ENCODE results near the gene MYO18A.

Gene MYO18A

DNA sequence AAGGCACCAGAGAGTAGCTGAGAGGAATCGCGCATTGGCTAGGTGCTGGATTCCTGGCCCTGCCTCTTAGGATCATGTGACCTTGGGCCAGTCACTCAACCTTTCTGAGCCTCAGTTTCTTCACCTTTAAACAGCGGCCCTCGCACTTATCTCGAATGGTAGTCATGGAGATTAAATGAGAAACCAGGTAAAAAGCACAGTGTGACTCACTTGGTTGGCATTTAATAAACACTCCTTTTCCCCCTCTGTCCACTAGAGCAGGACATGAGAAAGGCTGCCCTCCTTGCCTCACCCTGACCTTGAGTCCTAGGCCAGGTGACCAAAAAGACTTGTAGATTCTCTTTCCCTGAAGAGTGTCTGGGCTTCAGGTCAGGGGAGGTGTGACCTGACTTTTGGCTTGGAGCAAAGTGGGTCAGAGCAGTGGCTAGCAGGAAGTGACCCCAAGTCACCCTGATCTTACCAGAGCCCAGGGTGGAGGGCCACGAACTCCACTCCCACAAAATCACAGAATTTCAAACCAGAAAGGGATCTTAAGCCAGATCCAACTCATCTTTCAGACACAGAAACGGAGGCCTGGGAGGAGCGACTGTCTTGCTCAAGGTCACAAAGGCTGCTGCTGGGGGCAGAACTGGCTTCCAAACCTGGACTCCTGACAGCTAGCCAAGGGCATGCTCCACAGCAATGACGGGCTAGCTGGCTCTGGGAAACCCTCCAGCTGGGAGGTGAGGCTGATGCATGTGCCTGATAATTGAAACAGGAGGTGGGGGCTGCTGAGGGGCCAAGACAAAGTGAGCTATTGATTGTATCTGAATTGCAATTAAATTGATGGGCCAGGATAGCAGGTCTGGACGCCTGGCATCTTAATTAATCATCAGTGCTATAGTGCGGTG is 72.0 kb downstream of the MYO18A start:
- H3K4me3 ChIP-seq (ENCODE audit: low read length) = no peak overlapping the region
- no peak overlapping the region for H3K27ac ChIP-seq (ENCODE audit: low read depth, low read length)
- peaks cover 2% of the 10 kb centered on the region for H3K4me1 ChIP-seq (ENCODE audit: control insufficient read depth, low read depth, low read length)
- DNase-seq = peak; percentile 44
- H3K56ac ChIP-seq (ENCODE audit: low read length) = peak overlapping the region; percentile 26
- WGBS (ENCODE audit: extremely low coverage, insufficient coverage, low lambda C conversion rate) = no CpG with 5 or more reads among the region's 11 CpGs
- H2BK120ac ChIP-seq (ENCODE audit: low read depth, low read length) = no peak overlapping the region
- H3K23ac ChIP-seq (ENCODE audit: low read length) = no peak overlapping the region
- no peak overlapping the region for H3K4ac ChIP-seq (ENCODE audit: low read depth, low read length)
- no peaks in the 10 kb centered on the region for H3K27me3 ChIP-seq (ENCODE audit: insufficient read depth, low read length, poor library complexity)
- no peaks in the 10 kb centered on the region for H3K79me2 ChIP-seq (ENCODE audit: control insufficient read depth, insufficient read depth, low read length)
- H2BK15ac ChIP-seq (replicated peaks; ENCODE audit: low read depth) = no peak overlapping the region
- no peak overlapping the region for H3K4me2 ChIP-seq (ENCODE audit: low read length)
- no peak overlapping the region for H2BK5ac ChIP-seq (ENCODE audit: low read length)
- H2AK5ac ChIP-seq (ENCODE audit: low read length) = no peak overlapping the region
- H3K9ac ChIP-seq (ENCODE audit: low read length) = peak overlapping the region; percentile 5
- no peak overlapping the region for H4K5ac ChIP-seq (ENCODE audit: low read length)
- no peak overlapping the region for H3K18ac ChIP-seq (ENCODE audit: low read length)
- no peaks in the 10 kb centered on the region for H3K36me3 ChIP-seq (ENCODE audit: control insufficient read depth, insufficient read depth, low read length)
- no peak overlapping the region for H4K8ac ChIP-seq (ENCODE audit: low read depth, low read length)
- no peaks in the 10 kb centered on the region for H3K79me1 ChIP-seq (ENCODE audit: low read length)

DNA sequence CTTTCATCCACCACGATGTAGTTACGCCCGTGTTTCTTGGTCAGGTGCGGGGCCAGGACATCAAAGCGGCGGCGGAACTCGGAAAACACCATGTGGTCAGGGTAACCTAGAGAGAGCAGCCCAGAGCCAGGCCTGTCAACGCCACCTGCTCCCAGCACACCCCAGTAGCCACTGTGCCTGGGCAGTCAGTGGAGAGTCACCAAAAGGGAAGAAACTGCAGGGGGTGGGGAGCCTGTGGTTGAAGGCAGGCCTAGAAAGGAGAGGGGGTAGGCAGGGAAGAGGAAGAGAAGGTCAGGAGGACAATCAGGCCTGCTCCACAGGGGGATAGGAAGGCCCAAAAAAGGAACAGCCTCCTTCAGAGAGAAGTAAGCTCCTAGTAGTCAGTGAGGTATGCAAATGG is 73.1 kb downstream of the MYO18A start:
- no peaks in the 10 kb centered on the region for H3K79me2 ChIP-seq (ENCODE audit: control insufficient read depth, insufficient read depth, low read length)
- H4K5ac ChIP-seq (ENCODE audit: low read length) = no peak overlapping the region
- no peaks in the 10 kb centered on the region for H3K79me1 ChIP-seq (ENCODE audit: low read length)
- peaks cover 2% of the 10 kb centered on the region for H3K4me1 ChIP-seq (ENCODE audit: control insufficient read depth, low read depth, low read length)
- peak; percentile 13 for DNase-seq
- no CpG with 5 or more reads among the region's 9 CpGs for WGBS (ENCODE audit: extremely low coverage, insufficient coverage, low lambda C conversion rate)
- no peak overlapping the region for H3K27ac ChIP-seq (ENCODE audit: low read depth, low read length)
- no peak overlapping the region for H2BK15ac ChIP-seq (replicated peaks; ENCODE audit: low read depth)
- H3K27me3 ChIP-seq (ENCODE audit: insufficient read depth, low read length, poor library complexity) = no peaks in the 10 kb centered on the region
- H3K4me3 ChIP-seq (ENCODE audit: low read length) = no peak overlapping the region
- no peak overlapping the region for H3K56ac ChIP-seq (ENCODE audit: low read length)
- H2BK120ac ChIP-seq (ENCODE audit: low read depth, low read length) = no peak overlapping the region
- H2AK5ac ChIP-seq (ENCODE audit: low read length) = no peak overlapping the region
- no peak overlapping the region for H4K8ac ChIP-seq (ENCODE audit: low read depth, low read length)
- H3K23ac ChIP-seq (ENCODE audit: low read length) = no peak overlapping the region
- H3K36me3 ChIP-seq (ENCODE audit: control insufficient read depth, insufficient read depth, low read length) = no peaks in the 10 kb centered on the region
- H3K18ac ChIP-seq (ENCODE audit: low read length) = no peak overlapping the region
- no peak overlapping the region for H3K4me2 ChIP-seq (ENCODE audit: low read length)
- H3K4ac ChIP-seq (ENCODE audit: low read depth, low read length) = no peak overlapping the region
- H2BK5ac ChIP-seq (ENCODE audit: low read length) = no peak overlapping the region
- no peak overlapping the region for H3K9ac ChIP-seq (ENCODE audit: low read length)

DNA sequence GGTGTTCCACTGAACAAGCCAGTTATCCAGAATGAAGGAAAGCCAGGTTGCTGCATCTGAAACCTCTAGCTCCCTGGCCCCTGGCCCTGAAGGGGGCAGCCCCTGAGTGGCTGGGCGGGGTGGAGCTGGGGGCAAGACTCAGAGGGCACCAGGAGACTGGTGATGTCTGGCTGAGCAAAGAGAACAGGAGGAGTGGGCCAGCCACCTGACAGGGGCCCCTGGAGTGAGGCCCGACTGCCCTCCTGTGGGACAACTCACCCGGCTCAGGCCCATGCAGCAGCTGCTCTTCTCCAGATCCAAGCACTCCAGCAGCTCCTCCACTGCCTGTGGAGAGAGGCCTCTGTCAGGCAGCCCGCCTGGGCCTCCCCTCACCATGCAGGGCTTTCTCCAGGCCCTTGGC is 76.9 kb downstream of the MYO18A start:
- H2BK120ac ChIP-seq (ENCODE audit: low read depth, low read length) = no peak overlapping the region
- H3K27ac ChIP-seq (ENCODE audit: low read depth, low read length) = no peak overlapping the region
- H3K36me3 ChIP-seq (ENCODE audit: control insufficient read depth, insufficient read depth, low read length) = no peaks in the 10 kb centered on the region
- H2AK5ac ChIP-seq (ENCODE audit: low read length) = no peak overlapping the region
- H3K9ac ChIP-seq (ENCODE audit: low read length) = no peak overlapping the region
- H2BK15ac ChIP-seq (replicated peaks; ENCODE audit: low read depth) = no peak overlapping the region
- no peak overlapping the region for H3K4me2 ChIP-seq (ENCODE audit: low read length)
- no peak overlapping the region for H4K8ac ChIP-seq (ENCODE audit: low read depth, low read length)
- no peak overlapping the region for H3K56ac ChIP-seq (ENCODE audit: low read length)
- no peak overlapping the region for H3K18ac ChIP-seq (ENCODE audit: low read length)
- no peak overlapping the region for H3K4me3 ChIP-seq (ENCODE audit: low read length)
- no peaks in the 10 kb centered on the region for H3K79me2 ChIP-seq (ENCODE audit: control insufficient read depth, insufficient read depth, low read length)
- no peaks in the 10 kb centered on the region for H3K79me1 ChIP-seq (ENCODE audit: low read length)
- no CpG with 5 or more reads among the region's 4 CpGs for WGBS (ENCODE audit: extremely low coverage, insufficient coverage, low lambda C conversion rate)
- peaks cover 10% of the 10 kb centered on the region for H3K4me1 ChIP-seq (ENCODE audit: control insufficient read depth, low read depth, low read length)
- no peak overlapping the region for H2BK5ac ChIP-seq (ENCODE audit: low read length)
- no peak overlapping the region for H4K5ac ChIP-seq (ENCODE audit: low read length)
- DNase-seq = no peak
- no peaks in the 10 kb centered on the region for H3K27me3 ChIP-seq (ENCODE audit: insufficient read depth, low read length, poor library complexity)
- no peak overlapping the region for H3K4ac ChIP-seq (ENCODE audit: low read depth, low read length)
- no peak overlapping the region for H3K23ac ChIP-seq (ENCODE audit: low read length)

DNA sequence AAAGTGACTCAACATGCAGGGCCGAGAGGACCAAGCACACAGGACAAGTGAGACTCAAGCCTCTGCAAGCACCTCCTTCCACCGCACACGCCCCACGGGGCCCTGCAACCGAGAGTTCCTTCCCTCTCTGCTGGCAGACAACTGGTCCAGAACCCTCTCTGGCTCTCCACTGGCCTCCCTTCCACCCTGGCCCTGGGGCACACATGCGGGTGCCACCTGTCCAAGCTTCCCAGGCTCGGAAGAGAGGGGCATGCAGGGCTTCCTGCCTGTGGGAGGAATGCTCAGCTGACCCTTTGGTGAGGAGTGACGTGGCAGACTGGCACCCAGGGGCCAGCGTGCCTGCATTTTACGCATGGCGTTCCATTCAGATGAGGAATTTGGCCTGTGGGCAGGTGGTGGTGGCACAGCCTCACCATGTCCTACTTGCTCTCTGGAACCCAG is 77.4 kb downstream of the MYO18A start:
- Histone ChIP-seq H3K23ac (ENCODE audit: low read length) (no peak overlapping the region), H3K4me1 (ENCODE audit: control insufficient read depth, low read depth, low read length) (peaks cover 10% of the 10 kb centered on the region), H2BK120ac (ENCODE audit: low read depth, low read length) (no peak overlapping the region), H3K27me3 (ENCODE audit: insufficient read depth, low read length, poor library complexity) (no peaks in the 10 kb centered on the region), H3K27ac (ENCODE audit: low read depth, low read length) (no peak overlapping the region), H4K8ac (ENCODE audit: low read depth, low read length) (no peak overlapping the region), H3K56ac (ENCODE audit: low read length) (peak overlapping the region; percentile 1), H2BK5ac (ENCODE audit: low read length) (no peak overlapping the region), H3K9ac (ENCODE audit: low read length) (no peak overlapping the region), H3K4me2 (ENCODE audit: low read length) (no peak overlapping the region), H4K5ac (ENCODE audit: low read length) (no peak overlapping the region), H3K4me3 (ENCODE audit: low read length) (no peak overlapping the region), H2BK15ac (replicated peaks; ENCODE audit: low read depth) (no peak overlapping the region), H3K36me3 (ENCODE audit: control insufficient read depth, insufficient read depth, low read length) (no peaks in the 10 kb centered on the region), H3K79me1 (ENCODE audit: low read length) (no peaks in the 10 kb centered on the region), H2AK5ac (ENCODE audit: low read length) (no peak overlapping the region), H3K4ac (ENCODE audit: low read depth, low read length) (no peak overlapping the region), H3K79me2 (ENCODE audit: control insufficient read depth, insufficient read depth, low read length) (no peaks in the 10 kb centered on the region), H3K18ac (ENCODE audit: low read length) (no peak overlapping the region)
- no CpG with 5 or more reads among the region's 11 CpGs for WGBS (ENCODE audit: extremely low coverage, insufficient coverage, low lambda C conversion rate)
- DNase-seq = no peak

DNA sequence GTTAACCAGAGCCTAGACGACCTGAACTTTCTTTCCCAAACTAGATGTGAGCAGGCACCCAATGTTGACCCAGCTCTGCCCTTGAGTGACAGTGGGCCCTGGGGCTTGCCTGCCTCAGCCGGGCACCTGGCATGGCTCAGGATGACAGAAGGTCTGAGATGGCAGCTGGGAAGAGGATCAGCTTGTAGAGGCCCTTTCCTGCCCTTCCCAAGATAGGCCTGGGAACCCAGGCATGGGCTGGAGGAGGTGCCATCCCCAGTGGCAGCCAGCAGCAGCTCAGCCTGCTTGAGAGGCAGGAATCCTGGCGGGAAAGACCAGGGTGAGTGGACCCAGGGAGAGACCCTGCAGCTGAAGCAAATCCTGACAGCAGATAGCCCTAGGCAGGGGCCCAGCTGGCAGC is 78.2 kb downstream of the MYO18A start:
- Histone ChIP-seq H2BK120ac (ENCODE audit: low read depth, low read length) (no peak overlapping the region), H3K27ac (ENCODE audit: low read depth, low read length) (no peak overlapping the region)

More for the DNA sequence above, 78.2 kb downstream of the MYO18A start:
- no peak overlapping the region for H2BK15ac ChIP-seq (replicated peaks; ENCODE audit: low read depth)
- no peaks in the 10 kb centered on the region for H3K79me1 ChIP-seq (ENCODE audit: low read length)
- DNase-seq = no peak
- no peak overlapping the region for H4K5ac ChIP-seq (ENCODE audit: low read length)
- H2AK5ac ChIP-seq (ENCODE audit: low read length) = no peak overlapping the region
- no peak overlapping the region for H3K4ac ChIP-seq (ENCODE audit: low read depth, low read length)
- no peak overlapping the region for H3K56ac ChIP-seq (ENCODE audit: low read length)
- no CpG with 5 or more reads among the region's 3 CpGs for WGBS (ENCODE audit: extremely low coverage, insufficient coverage, low lambda C conversion rate)
- no peak overlapping the region for H3K4me2 ChIP-seq (ENCODE audit: low read length)
- H3K27me3 ChIP-seq (ENCODE audit: insufficient read depth, low read length, poor library complexity) = no peaks in the 10 kb centered on the region
- H4K8ac ChIP-seq (ENCODE audit: low read depth, low read length) = no peak overlapping the region
- H3K9ac ChIP-seq (ENCODE audit: low read length) = no peak overlapping the region
- no peaks in the 10 kb centered on the region for H3K79me2 ChIP-seq (ENCODE audit: control insufficient read depth, insufficient read depth, low read length)
- no peak overlapping the region for H3K4me3 ChIP-seq (ENCODE audit: low read length)
- H3K23ac ChIP-seq (ENCODE audit: low read length) = no peak overlapping the region
- H3K36me3 ChIP-seq (ENCODE audit: control insufficient read depth, insufficient read depth, low read length) = no peaks in the 10 kb centered on the region
- no peak overlapping the region for H3K18ac ChIP-seq (ENCODE audit: low read length)
- H3K4me1 ChIP-seq (ENCODE audit: control insufficient read depth, low read depth, low read length) = peaks cover 10% of the 10 kb centered on the region
- H2BK5ac ChIP-seq (ENCODE audit: low read length) = no peak overlapping the region

All from mesendoderm (in vitro differentiated cells).